Ovary (tissue), 9 donors: ENCODE measurements around the gene QPRT. TPM values are rescaled to one million over a fixed set of nuclear protein-coding genes. Genes with fewer than 3 reads are reported as not detected.
"Not testable (repeated sequence)": the region's sequence is repeated elsewhere in the genome, so short reads cannot be mapped to it uniquely, and the experiment has no call there.

Source experiments
- DNase-seq, 5 donors: peaks; one replicate each; pipeline ENCODE4 v3.0.0-alpha.2; 2019 to 2020
- H3K27ac ChIP-seq, 2 donors: fragments of 200-600 bp; one replicate each; pipeline versions ENCODE4 v1.5.1 to v1.8.0; 2019 to 2022
- H3K27me3 ChIP-seq: fragments of 200-600 bp; one replicate; pipeline ENCODE4 v1.8.0; 2022
- H3K36me3 ChIP-seq: fragments of 200-600 bp; sonication (generic); one replicate; pipeline ENCODE4 v1.5.1; 2019
- H3K4me1 ChIP-seq: one replicate; pipeline ENCODE4 v1.8.1; 2013; ENCODE audit warnings: mild to moderate bottlenecking, moderate library complexity; ENCODE audit not compliant: insufficient read depth
- H3K4me3 ChIP-seq: fragments of 200-600 bp; sonication (generic); one replicate; pipeline ENCODE4 v1.5.1; 2017
- H3K9me3 ChIP-seq, 2 donors: fragments of 200-600 bp in 1 of 2; sonication (generic) in 1 of 2; one replicate each; pipeline versions ENCODE4 v1.5.1 to v1.8.1; 2013 to 2019; ENCODE audit warnings: mild to moderate bottlenecking in 1 of 2, moderate library complexity in 1 of 2
- CTCF ChIP-seq, 3 donors: fragments of 450-650 bp in 2 of 3; fragments of 200-600 bp in 1 of 3; IDR thresholded peaks; one replicate each; pipeline versions ENCODE4 v1.5.1 to v1.8.0; 2016 to 2022; ENCODE audit warnings: antibody characterized with exemption in 3 of 3, mild to moderate bottlenecking in 1 of 3
- EP300 ChIP-seq: sonication (generic); formaldehyde crosslinking; IDR thresholded peaks from one replicate; pipeline ENCODE4 v1.6.1; 2017; ENCODE audit warnings: antibody characterized with exemption
- POLR2A ChIP-seq: fragments of 450-650 bp; IDR thresholded peaks from one replicate; pipeline ENCODE4 v1.6.1; 2017; ENCODE audit warnings: antibody characterized with exemption, mild to moderate bottlenecking, moderate library complexity
- WGBS, 3 donors: extraction: QIAGEN DNeasy Blood & Tissue Kit in 1 of 3; methylation state at CpG; one replicate each; pipeline versions ENCODE4 v1.1.5 to v1.1.7; 2013 to 2017; 5-methylcytosine and 5-hydroxymethylcytosine counted together
- intact Hi-C, 4 donors: fragments of 100-400 bp; cut with DNase I; formaldehyde crosslinking; loops; one replicate each; pipeline versions ENCODE4 v1.11.0 to v1.15.1; 2022 to 2023
- polyA plus RNA-seq, 2 donors: library from polyadenylated mRNA; stranded (reverse); fragments of 200-250 nt in 1 of 2; fragments of 350-450 nt in 1 of 2; fragmentation: Illumina TruSeq in 1 of 2; extraction: RNeasy Lipid Tissue Mini Kit (QIAGEN cat#74804) in 1 of 2; gene quantifications; one replicate each; pipeline ENCODE4 v1.2.3, GENCODE V29; 2013 to 2014
- total RNA-seq, 7 donors: library from RNA; depleted of rRNA in 2 of 7; stranded (reverse); fragments of >200 nt in 2 of 7; fragmentation: NEBNext Ultra II Directional in 3 of 7; extraction: Animal tissue kit (Norgen Biotek cat#: 25700) in 3 of 7; gene quantifications; one replicate each; pipeline versions ENCODE4 v1.1.0 to v1.2.4, GENCODE V29; 2016 to 2023
- donor health status: DM: no; HTN: no; CAD: no; lungs with moderate emphysema.
- donor health status: DM: no; HTN: no; CAD: no.
- donor health status: Bipolar disorder and iron deficiency.
- donor health status: DM: yes; HTN: yes; CAD: no.
- donor health status: DM: no; HTN: no; CAD: no.
- donor health status: DM: yes; HTN: yes; CAD: no.

Gene QPRT
- total and polyA plus RNA-seq, 9 donors = 21.4 to 67.9 (median 43.1) TPM

- 52 to 56% (median 56%) methylated on average over 9 of the region's 9 CpGs for WGBS, 3 donors
- Histone ChIP-seq H3K4me3 (no peak overlapping the region), H3K27me3 (no peaks in the 10 kb centered on the region), H3K27ac (no peak overlapping the region), H3K36me3 (no peaks in the 10 kb centered on the region), H3K4me1 (no peaks in the 10 kb centered on the region), H3K9me3 (no peaks in the 10 kb centered on the region)
- TF ChIP-seq EP300 = no peak
- no peak for TF ChIP-seq POLR2A
- no peak for TF ChIP-seq CTCF (IDR thresholded peaks at IDR 0.05)
- intact Hi-C loops = no loop called here
- DNase-seq = no peak
Measured at GRCh38 chr16:29649588-29650494, 29.1 kb upstream of the QPRT start.

- TF ChIP-seq POLR2A = no peak
- TF ChIP-seq CTCF (IDR thresholded peaks at IDR 0.05) = no peak
Measured at GRCh38 chr16:29650771-29651170, 28.2 kb upstream of the QPRT start.

GRCh38 chr16:29651774-29652349 is 27.1 kb upstream of the QPRT start:
- no peaks in the 10 kb centered on the region for H3K27me3 ChIP-seq
- H3K9me3 ChIP-seq = no peaks in the 10 kb centered on the region
- no peaks in the 10 kb centered on the region for H3K4me1 ChIP-seq
- intact Hi-C loops = no loop called here
- 85 to 95% (median 91%) methylated on average over 2 of the region's 2 CpGs for WGBS, 3 donors
- no peak for DNase-seq
- no peak overlapping the region for H3K4me3 ChIP-seq
- TF ChIP-seq CTCF (IDR thresholded peaks at IDR 0.05) (no peak), POLR2A (no peak), EP300 (no peak)
- H3K27ac ChIP-seq = no peak overlapping the region
- H3K36me3 ChIP-seq = no peaks in the 10 kb centered on the region

More at GRCh38 chr16:29650771-29651170, 28.2 kb upstream of the QPRT start:
- Histone ChIP-seq H3K9me3 (no peaks in the 10 kb centered on the region), H3K4me3 (no peak overlapping the region), H3K27ac (no peak overlapping the region), H3K27me3 (no peaks in the 10 kb centered on the region), H3K4me1 (no peaks in the 10 kb centered on the region), H3K36me3 (no peaks in the 10 kb centered on the region)
- WGBS, 3 donors = 93 to 97% (median 96%) methylated on average over 2 of the region's 2 CpGs
- intact Hi-C loops = no loop called here
- DNase-seq = no peak

- H3K36me3 ChIP-seq = no peaks in the 10 kb centered on the region
- no peaks in the 10 kb centered on the region for H3K9me3 ChIP-seq
- no peak overlapping the region for H3K27ac ChIP-seq
- H3K27me3 ChIP-seq = no peaks in the 10 kb centered on the region
- 76 to 86% (median 80%) methylated on average over 12 of the region's 12 CpGs for WGBS, 3 donors
- TF ChIP-seq CTCF (IDR thresholded peaks at IDR 0.05) = no peak
- H3K4me3 ChIP-seq = no peak overlapping the region
- no peaks in the 10 kb centered on the region for H3K4me1 ChIP-seq
- no peak for DNase-seq
- intact Hi-C loops = no loop called here
Measured at GRCh38 chr16:29653471-29653870, 25.5 kb upstream of the QPRT start.

GRCh38 chr16:29653890-29654289 is 25.1 kb upstream of the QPRT start:
- WGBS, 3 donors = 86 to 87% (median 86%) methylated on average over 7 of the region's 7 CpGs
- H3K36me3 ChIP-seq, H3K4me3 ChIP-seq, intact Hi-C loops, H3K9me3 ChIP-seq, H3K4me1 ChIP-seq, H3K27me3 ChIP-seq, H3K27ac ChIP-seq, DNase-seq: not testable (repeated sequence)
